CD4-positive, alpha-beta T cell treated with Interleukin-21 for 1 hour (primary cell): ENCODE results near the gene NAA60.
"Not testable (repeated sequence)": the region's sequence is repeated elsewhere in the genome, so short reads cannot be mapped to it uniquely, and the experiment has no call there.

Source experiments
- DNase-seq: peaks from one replicate; pipeline ENCODE4 v3.0.0-alpha.2; 2020

NAA60 gene

DNA sequence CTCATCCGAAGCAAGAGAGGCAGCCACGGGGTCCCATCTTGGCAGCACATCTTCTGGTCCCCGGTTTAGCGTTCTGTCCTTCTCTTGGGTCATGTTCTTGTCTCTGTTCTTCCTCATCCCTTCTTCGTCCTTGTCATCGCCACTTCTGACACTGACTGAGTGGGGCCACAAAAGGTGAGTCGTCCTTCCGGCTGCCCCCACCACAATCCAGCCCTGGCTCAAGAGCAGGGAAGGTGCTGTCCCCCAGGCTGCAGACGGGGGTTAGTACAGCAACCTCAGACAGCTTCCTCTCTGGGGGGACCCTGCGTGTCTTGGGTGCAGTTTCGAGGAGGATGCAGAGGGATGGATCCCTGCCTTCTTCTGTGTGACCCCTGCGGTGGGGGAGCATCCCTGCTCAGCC lies 21.8 kb downstream of the NAA60 start:
- DNase-seq = no peak

DNA sequence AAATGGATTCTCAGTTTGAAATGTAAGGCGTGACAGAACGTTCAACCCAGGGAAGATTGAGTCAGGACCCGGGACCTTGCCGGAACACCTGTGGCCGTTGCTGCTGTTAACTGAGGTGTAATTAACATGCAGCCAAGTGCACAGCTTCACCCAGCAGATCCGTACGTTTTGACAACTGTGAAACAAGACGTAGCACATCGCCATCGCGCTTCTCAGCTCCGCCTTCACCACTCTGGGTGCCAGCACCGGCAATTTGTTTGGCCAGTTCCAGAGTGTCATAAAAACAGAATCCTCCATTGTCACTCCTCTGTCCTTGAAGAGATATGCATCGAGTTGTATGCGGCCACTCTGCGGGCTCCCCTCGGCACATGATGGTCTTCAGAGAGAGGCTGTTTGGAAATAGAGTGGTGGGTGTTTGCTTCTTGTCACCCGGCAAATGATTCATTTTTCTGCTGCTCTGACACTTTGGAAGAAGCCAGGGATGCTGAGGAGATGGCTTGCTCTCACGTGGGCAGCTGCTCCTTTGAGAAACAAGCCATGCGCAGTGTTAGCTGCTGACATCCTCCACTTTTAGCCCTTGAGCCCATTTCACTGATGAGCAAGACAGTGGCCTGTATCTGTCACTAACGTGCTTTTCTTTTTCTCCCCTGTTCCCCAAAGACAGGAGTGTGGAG lies 22.6 kb downstream of the NAA60 start:
- no peak for DNase-seq

DNA sequence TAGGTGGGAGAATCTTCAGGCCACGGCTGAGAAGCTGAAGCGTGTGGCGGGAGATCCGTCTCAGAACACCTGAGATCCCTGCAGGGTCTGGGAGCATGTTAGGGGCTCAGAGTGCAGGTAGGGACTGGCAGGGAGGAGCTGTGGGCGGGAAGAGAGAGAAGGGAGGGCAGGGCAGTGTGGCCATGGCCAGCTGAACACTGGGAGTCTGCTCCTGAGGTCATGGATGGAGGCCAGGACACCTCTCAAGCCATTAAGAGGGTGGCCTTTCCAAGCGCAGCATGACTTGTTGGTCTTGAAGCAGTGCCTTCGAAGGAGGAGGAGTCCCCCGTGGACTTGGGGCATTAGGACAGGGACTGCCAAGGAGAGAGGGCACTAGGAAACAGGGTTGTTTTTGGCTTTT lies 23.7 kb downstream of the NAA60 start:
- no peak for DNase-seq

DNA sequence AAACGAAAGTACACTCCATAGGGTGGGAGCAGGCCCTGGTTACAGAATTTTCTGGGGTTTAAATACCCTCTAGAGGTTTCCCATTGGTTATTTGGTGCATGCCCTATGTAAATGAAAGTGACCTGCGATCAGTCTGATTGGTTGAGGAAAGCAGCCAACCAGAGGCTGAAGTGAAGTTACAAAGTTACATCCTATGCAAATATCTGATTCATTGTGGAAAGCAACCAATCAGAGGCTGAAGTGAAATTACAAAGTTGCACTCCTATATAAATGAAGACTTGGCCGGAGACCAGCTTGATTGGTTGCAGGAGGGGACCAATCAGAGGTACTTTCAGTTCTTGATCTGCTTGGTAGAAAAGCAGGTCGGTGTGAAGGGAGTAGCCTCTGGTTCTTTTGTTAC lies 24.4 kb downstream of the NAA60 start:
- no peak for DNase-seq

GRCh38 chr16:3468501-3468900 lies 25.0 kb downstream of the NAA60 start:
- DNase-seq = no peak

DNA sequence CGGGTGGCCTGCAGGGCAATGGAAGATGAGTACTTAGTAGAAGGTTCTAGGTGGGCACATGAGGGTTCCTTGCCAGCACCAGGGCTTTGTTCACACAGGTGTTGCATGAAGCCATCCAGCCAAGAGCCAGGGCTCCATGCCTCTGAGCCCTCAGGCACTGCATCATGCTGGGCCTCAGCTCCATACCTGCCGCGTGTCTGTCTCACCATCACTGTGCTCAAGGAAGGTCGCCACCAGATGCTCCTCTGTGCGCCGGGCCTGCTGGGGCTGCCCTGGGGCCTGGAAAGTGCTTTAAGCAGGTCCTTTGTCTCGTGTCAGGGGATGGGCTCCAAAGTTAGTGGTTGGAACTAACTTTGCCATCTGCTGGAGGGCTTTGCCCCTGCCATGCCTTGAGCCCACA lies 26.3 kb downstream of the NAA60 start:
- DNase-seq = no peak

DNA sequence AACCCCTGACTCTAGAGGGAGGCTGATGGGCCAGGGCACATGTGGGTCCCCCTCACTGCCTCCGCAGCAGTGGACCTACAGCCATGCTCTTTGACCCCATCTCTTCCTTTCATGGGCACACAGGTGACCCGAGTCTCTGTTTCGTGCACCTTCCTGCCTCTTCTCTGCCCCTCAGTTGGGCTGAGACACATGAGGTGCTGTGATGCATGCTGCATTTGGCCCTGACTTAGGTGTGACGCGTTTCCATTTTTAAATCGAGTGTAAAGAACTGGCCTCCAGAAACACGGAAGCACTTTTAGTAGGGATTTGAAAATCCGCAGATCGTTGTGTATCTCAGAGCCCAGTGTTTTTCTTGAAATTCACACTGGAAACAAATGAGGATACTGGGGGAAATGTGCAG lies 27.2 kb downstream of the NAA60 start:
- DNase-seq = no peak

GRCh38 chr16:3471518-3472176 lies 28.2 kb downstream of the NAA60 start:
- no peak for DNase-seq

DNA sequence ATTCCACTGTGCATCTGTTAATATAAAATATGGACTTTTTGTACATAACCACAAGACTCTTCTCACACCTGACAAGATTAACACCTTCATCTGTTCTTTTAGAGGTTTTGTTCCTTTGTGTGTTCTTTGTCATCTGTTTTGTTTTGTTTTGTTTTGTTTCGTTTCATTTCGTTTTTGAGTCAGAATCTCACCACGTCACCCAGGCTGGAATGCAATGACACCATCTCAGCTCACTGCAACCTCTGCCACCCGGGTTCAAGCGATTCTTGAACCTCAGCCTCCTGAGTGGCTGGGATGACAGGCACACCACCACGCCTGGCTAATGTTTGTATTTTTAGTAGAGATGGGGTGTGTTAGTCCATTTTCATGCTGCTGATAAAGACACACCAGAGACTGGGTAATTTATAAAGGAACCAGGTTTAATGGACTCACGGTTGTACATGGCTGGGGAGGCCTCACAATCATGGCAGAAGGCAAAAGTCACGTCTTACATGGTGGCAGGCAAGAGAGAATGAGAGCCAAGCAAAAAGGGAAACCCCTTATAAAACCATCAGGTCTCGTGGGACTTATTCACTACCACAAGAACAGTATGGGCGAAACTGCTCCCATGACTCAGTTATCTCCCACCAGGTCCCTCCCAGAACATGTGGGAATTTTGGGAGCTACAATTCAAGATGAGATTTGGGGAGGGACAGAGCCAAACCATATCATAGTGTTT lies 29.6 kb downstream of the NAA60 start:
- DNase-seq = no peak

DNA sequence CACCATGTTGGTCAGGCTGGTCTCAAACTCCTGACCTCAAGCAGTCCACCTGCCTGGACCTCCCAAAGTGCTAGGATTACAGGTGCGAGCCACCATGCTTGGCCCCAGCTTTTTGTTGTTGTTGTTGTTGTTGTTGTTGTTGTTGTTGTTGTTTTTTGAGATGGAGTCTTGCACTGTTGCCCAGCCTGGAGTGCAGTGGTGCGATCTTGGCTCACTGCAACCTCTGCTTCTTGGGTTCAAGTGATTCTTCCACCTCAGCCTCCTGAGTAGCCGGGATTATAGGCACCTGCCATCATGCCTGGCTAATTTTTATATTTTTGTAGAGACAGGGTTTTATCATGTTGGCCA lies 30.1 kb downstream of the NAA60 start:
- DNase-seq = not testable (repeated sequence)

GRCh38 chr16:3474136-3474779 lies 30.8 kb downstream of the NAA60 start:
- no peak for DNase-seq

DNA sequence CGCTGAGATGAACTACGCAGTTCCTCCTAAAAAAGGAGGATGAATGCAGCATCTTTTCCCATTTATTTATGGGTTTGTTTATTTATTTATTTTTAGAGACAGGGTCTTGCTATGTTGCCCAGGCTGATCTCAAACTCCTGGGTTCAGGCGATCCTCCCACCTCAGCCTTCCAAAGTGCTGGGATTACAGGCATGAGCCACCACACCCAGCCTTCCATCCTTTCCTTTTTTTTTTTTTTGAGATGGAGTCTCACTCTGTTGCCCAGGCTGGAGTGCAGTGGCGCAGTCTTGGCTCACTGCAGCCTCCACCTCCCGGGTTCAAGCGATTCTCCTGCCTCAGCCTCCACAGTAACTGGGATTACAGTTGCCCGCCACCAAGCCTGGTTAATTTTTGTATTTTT lies 31.4 kb downstream of the NAA60 start:
- not testable (repeated sequence) for DNase-seq

DNA sequence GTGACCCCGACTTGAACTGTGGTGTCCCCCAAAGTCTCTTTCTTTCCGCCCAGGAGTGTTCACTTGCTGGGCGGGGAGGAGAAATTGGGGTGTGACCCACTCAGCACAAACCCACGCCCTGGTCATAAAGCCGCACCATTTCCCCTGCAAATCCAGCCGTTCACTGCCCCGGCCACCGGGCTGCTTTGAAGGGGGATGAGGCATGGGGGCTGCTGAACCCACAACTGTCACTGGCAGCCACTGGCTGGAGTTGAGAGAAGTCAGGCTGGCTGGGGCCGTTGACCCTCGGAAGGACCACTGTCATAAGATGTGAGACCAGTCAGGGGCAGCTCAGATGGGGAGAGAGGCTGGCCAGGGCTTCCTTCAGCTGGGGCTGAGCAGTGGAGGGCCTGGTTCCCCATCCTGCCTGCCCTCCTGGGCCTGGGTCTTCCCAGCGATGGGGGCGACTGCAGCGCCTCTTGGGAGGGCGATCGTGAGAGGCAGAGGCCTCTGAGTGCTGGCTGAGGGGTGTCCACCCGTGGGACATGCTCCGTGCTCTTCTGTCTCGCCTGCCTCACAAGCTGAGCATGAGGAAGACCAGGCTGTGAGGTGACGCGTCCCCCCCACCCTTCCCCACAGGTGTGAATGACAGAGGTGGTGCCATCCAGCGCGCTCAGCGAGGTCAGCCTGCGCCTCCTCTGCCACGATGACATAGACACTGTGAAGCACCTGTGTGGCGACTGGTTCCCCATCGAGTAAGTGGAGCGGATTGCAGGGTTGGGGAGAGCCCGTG lies 32.3 kb downstream of the NAA60 start:
- no peak for DNase-seq

GRCh38 chr16:3476409-3476808 lies 32.9 kb downstream of the NAA60 start:
- no peak for DNase-seq

DNA sequence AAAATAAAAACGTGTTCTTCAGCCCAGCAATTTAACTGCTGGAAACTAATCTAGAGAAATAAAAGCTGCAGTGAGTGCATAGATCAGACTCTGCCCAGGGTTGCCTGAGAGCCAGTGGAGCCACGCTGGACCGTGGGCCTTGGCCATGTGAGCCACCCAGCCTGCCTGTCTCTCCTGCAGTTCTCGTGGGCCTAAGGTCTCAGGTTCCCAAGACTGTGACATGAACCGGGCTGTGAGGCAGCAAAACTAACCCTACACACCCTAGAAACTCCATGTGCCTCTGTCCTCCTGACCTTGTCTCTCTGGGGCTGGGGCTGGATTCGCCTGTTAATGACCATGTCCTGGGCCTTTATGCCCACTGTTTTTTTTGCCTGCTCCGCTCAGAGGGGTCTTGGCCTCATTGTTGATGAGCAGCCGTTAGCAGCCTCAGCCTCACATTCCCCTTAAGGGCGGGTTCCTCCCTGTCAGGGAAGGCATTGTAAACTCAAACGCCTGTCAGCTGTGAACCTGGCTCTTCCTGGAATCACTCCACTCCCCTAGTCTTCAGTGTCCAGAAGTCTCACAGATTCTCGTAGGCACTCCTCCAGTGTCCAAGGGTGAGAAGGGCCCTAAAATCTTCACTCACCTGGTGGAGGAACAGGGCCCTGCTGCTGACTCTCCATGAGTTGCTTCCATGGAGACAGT lies 34.9 kb downstream of the NAA60 start:
- no peak for DNase-seq

GRCh38 chr16:3479654-3480216 lies 36.3 kb downstream of the NAA60 start:
- no peak for DNase-seq

DNA sequence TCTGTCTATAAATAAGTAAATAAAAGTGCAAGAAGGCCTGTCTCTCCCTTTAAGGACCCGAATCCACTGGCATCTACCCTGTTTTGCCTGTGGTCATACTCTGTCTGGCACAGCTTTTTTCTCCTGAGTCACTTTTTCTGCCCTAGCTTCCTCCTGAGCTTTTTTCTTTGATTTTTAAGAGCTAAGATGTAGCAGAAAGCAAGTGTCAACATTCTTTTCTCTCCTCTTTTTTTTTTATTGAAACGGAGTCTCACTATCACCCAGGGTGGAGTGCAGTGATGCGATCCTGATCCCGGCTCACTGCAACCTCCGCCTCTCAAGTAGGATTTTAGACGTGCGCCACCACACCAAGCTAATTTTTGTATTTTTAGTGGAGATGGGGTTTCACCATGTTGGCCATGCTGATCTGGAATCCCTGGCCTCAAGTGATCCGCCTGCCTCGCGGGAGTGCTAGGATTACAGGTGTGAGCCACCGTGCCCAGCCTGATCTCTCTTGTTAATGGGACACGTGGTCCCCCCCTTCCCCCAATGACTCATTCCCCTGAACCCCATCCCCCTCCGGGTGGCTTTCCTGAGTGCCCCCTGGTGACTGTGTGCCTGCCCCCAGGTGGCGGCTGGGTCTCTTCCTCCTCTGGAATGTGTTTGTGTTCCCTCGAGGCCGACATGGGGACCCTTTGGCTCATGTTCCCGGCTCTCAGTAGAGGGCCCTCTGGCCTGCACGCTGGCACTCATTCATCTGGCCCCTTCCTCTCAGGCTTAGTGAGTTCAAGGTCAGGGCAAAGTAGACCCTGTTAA lies 37.6 kb downstream of the NAA60 start:
- DNase-seq = no peak

DNA sequence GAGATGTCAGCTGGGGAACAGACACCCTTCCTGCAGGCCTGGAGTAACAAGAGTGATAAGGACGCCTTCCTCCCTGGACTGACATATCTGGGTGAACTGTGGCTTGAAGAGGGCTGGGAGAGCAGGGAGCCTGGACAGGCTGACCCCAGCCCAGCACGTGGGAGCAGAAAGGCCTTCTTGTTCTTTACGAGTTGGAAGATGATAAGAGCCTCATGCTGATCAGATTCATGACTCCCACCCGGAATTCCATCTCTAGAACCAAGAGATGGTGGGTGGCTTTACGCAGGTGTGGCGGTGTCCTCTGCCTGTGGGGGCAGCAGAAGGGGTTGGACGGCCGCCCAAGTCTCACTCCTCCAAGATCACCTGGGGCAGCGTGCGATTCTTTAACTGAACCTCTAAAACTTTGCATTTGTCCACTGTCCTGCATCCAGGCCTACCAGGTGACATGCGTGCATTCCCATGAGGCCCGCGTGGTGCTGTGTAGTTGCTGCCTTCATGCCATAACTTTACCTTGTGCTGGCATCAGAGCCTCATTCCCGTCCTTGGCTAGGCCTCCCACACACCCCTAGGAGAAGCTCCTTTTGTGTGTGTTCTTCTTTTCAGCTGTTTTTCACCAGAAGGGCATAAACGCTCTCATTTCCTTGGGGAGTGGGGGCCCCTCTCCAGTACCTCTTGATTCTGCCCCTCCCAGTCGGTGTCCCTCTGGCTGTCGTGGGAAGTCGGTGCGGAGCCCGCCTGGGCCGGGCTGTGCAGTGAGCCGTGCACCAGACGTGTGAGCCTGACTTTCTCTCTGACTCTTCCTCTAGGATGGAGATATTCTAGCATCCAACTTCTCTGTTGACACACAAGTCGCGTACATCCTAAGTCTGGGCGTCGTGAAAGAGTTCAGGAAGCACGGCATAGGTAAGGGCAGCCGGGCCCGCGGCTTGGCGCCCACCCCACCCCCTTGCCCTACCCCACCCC lies 38.5 kb downstream of the NAA60 start:
- no peak for DNase-seq

- no peak for DNase-seq
Observed at GRCh38 chr16:3482659-3483241, 39.3 kb downstream of the NAA60 start.
